ENCODE results near the gene LRRC43.

DNA sequence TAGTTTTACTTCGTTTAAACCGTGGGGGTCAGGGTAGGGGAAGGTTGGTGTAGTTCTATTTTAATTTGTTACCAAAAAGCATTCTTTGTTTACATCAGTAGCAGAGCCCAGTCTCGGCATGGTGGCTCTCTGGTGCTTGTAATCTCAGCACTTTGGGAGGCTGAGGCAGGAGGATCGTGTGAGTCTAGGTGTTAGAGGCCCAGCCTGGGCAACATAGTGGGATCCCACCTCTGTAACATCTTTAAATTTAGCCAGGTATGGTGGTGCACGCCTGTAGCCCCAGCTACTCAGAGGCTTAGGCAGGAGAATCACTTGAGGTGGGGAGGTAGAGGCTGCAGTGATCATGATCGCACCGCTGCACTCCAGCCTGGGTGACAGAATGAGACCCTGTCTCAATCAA lies 2.2 kb downstream of the LRRC43 start:
- TF ChIP-seq, protein P1, sequence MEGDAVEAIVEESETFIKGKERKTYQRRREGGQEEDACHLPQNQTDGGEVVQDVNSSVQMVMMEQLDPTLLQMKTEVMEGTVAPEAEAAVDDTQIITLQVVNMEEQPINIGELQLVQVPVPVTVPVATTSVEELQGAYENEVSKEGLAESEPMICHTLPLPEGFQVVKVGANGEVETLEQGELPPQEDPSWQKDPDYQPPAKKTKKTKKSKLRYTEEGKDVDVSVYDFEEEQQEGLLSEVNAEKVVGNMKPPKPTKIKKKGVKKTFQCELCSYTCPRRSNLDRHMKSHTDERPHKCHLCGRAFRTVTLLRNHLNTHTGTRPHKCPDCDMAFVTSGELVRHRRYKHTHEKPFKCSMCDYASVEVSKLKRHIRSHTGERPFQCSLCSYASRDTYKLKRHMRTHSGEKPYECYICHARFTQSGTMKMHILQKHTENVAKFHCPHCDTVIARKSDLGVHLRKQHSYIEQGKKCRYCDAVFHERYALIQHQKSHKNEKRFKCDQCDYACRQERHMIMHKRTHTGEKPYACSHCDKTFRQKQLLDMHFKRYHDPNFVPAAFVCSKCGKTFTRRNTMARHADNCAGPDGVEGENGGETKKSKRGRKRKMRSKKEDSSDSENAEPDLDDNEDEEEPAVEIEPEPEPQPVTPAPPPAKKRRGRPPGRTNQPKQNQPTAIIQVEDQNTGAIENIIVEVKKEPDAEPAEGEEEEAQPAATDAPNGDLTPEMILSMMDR (conservative IDR thresholded peaks at IDR 0.05; ENCODE audit: low read depth, low read length): no peak
- TF ChIP-seq EZH2 (IDR thresholded peaks at IDR 0.05; ENCODE audit: low read length, unreplicated experiment) (no peak), EZH2phosphoT487 (IDR thresholded peaks at IDR 0.05; ENCODE audit: borderline replicate concordance, low read length) (no peak)
